ENCODE measurements around the gene S1PR1. TPM values are rescaled to one million over a fixed set of nuclear protein-coding genes. Genes with fewer than 3 reads are reported as not detected.
"Not testable (repeated sequence)": the region's sequence is repeated elsewhere in the genome, so short reads cannot be mapped to it uniquely, and the experiment has no call there.

The S1PR1 gene
- total and polyA plus RNA-seq, 10 donors = 42.5 to 219 (median 122) TPM

DNA sequence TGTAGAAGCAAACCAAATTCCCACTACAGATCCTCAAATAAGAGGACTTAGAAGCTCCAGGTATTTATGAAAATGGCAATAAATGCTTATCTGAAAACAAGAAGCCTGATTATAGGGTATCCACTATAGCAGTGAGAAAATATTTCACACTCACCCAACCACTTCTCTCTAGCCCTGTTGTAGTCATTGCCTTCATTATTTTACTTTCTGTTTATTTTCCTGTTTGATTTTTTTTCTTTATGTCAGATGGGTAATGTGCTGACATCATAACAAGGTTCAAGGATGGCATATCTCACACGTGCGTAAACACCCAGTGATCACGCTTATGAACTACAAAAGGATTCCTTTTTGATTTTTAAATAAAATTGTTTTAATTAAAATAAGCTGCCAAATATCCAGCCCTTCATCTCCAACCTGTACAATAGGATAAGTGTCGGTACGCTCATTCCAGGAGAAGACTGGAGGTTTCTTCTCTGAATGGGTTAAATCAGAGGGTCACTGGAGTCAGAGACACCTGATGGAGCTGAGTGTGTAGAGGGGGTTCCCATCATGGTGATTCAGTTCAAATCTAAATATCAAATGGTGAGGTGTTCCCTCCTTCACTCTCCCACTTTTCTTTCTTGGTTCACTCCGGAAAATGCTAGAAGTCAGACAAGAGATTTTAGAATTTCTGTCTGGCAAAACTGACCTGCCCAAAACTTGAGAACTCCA lies 8.2 kb upstream of the S1PR1 start:
- H3K4me1 ChIP-seq = peaks cover 0 to 8% (median 2%) of the 10 kb centered on the region in 6 donors
- TF ChIP-seq POLR2A (IDR thresholded peaks at IDR 0.05) (no peak), POLR2AphosphoS5 (IDR thresholded peaks at IDR 0.05) (no peak)
- TF ChIP-seq, protein P1, sequence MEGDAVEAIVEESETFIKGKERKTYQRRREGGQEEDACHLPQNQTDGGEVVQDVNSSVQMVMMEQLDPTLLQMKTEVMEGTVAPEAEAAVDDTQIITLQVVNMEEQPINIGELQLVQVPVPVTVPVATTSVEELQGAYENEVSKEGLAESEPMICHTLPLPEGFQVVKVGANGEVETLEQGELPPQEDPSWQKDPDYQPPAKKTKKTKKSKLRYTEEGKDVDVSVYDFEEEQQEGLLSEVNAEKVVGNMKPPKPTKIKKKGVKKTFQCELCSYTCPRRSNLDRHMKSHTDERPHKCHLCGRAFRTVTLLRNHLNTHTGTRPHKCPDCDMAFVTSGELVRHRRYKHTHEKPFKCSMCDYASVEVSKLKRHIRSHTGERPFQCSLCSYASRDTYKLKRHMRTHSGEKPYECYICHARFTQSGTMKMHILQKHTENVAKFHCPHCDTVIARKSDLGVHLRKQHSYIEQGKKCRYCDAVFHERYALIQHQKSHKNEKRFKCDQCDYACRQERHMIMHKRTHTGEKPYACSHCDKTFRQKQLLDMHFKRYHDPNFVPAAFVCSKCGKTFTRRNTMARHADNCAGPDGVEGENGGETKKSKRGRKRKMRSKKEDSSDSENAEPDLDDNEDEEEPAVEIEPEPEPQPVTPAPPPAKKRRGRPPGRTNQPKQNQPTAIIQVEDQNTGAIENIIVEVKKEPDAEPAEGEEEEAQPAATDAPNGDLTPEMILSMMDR (IDR thresholded peaks at IDR 0.05 in 8 of 11, conservative IDR thresholded peaks at IDR 0.05 in 3 of 11) = no peak
- 86 to 97% (median 94%) methylated on average over 6 of the region's 6 CpGs for whole genome bisulfite sequencing, 5 donors
- intact Hi-C loops (cut with DNase I; ENCODE audit: low total_unique reads) = no loop called here
- no peak for DNase-seq
- H3K9me3 ChIP-seq = peaks cover 0 to 6% (median 0%) of the 10 kb centered on the region in 8 donors
- H3K27ac ChIP-seq = no peak overlapping the region
- no peaks in the 10 kb centered on the region for H3K36me3 ChIP-seq
- H3K27me3 ChIP-seq (replicated peaks in 1 of 7) = no peaks in the 10 kb centered on the region
- no peak overlapping the region for H3K4me3 ChIP-seq

DNA sequence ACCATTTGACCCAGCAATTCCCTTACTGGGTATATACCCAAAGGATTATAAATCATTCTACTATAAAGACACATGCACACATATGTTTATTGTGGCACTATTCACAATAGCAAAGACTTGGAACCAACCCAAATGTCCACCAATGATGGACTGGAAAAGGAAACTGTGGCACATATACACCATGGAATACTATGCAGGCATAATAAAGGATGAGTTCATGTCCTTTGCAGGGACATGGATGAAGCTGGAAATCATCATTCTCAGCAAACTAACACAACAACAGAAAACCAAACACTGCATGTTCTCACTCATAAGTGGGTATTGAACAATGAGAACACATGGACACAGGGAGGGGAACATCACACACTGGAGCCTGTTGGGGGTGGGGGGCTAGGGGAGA lies 4.6 kb upstream of the S1PR1 start:
- Histone ChIP-seq H3K27me3 (replicated peaks in 1 of 7) (peaks cover 0 to 20% (median 0%) of the 10 kb centered on the region in 7 donors), H3K4me1 (peaks cover 6 to 42% (median 24%) of the 10 kb centered on the region in 6 donors)
- intact Hi-C loops (cut with DNase I; ENCODE audit: low total_unique reads); H3K9me3 ChIP-seq; H3K27ac ChIP-seq; DNase-seq; H3K36me3 ChIP-seq; H3K4me3 ChIP-seq: not testable (repeated sequence)

DNA sequence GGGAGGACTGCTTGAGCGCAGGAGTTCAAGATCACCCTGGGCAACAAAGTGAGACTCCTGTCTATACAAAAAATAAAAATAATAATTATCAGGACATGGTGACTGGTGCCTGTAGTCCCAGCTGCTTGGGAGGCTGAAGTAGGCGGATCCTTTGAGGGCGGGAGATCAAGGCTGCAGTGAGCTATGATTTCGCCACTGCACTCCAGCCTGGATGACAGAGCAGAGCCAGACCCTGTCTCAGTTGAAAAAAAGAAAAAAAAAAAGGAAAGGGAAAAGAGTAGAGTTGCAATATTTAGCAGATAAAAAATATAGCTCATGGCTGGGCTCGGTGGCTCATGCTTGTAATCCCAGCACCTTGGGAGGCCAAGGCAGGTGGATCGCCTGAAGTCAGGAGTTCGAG lies 3.3 kb upstream of the S1PR1 start:
- H3K4me1 ChIP-seq = peaks cover 6 to 55% (median 30%) of the 10 kb centered on the region in 6 donors
- H3K36me3 ChIP-seq = no peaks in the 10 kb centered on the region
- peaks cover 0 to 6% (median 0%) of the 10 kb centered on the region in 8 donors for H3K9me3 ChIP-seq
- TF ChIP-seq, protein P1 (IDR thresholded peaks at IDR 0.05 in 8 of 11, conservative IDR thresholded peaks at IDR 0.05 in 3 of 11) = no peak
- no peak for TF ChIP-seq POLR2A (IDR thresholded peaks at IDR 0.05)
- TF ChIP-seq POLR2AphosphoS5 (IDR thresholded peaks at IDR 0.05) = no peak
- no peak overlapping the region for H3K4me3 ChIP-seq
- peak overlapping the region in 4 of 8 donors; percentile 8 to 99 (median 20) for H3K27ac ChIP-seq
- WGBS, 5 donors = 83 to 89% (median 85%) methylated on average over 7 of the region's 7 CpGs
- intact Hi-C loops (cut with DNase I; ENCODE audit: low total_unique reads) = no loop called here
- peaks cover 0 to 34% (median 0%) of the 10 kb centered on the region in 7 donors for H3K27me3 ChIP-seq (replicated peaks in 1 of 7)
- no peak for DNase-seq

DNA sequence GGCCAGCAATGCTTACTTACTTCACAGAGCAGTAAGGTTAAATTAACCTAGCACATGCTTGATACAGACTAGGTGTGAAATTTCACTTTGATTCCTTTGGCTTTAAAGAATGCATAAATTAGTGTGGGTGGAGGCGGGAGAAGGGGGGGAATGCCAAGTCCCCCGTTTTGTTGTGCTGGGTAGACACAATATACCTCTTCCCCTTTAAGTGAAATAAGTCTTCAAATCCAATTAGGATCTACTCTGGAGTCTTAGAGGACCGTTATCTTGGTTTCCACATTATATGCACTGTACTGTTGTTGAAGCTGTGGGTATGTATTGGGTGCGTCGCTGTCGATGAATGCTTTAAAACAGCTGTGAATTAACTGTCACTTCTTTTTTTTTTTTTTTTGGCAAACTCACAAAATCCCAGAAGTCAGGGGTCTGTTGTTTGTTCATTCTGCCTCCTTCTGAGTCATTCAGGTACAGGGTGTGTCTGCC lies 1.6 kb upstream of the S1PR1 start:
- Histone ChIP-seq H3K4me3 (peak overlapping the region; percentile 54 to 90 (median 66)), H3K27me3 (replicated peaks in 1 of 7) (peaks cover 0 to 34% (median 0%) of the 10 kb centered on the region in 7 donors), H3K27ac (peak overlapping the region; percentile 80 to 99 (median 94)), H3K9me3 (peaks cover 0 to 6% (median 0%) of the 10 kb centered on the region in 8 donors), H3K36me3 (peaks cover 0 to 16% (median 12%) of the 10 kb centered on the region in 6 donors), H3K4me1 (peaks cover 6 to 72% (median 48%) of the 10 kb centered on the region in 6 donors)
- TF ChIP-seq, protein P1 (IDR thresholded peaks at IDR 0.05 in 8 of 11, conservative IDR thresholded peaks at IDR 0.05 in 3 of 11) = no peak
- TF ChIP-seq POLR2A (IDR thresholded peaks at IDR 0.05) (no peak), POLR2AphosphoS5 (IDR thresholded peaks at IDR 0.05) (no peak)
- intact Hi-C loops (cut with DNase I; ENCODE audit: low total_unique reads) = no loop called here
- no peak for DNase-seq
- 16 to 27% (median 17%) methylated on average over 6 of the region's 6 CpGs for WGBS, 5 donors
